Fibroblast of peridontal ligament (primary cell): ENCODE data around the gene SMIM35.

Experiments
- DNase-seq: peaks from one replicate; pipeline ENCODE4 v3.0.0-alpha.2; 2010; ENCODE audit errors: extremely low read depth

The SMIM35 gene

GRCh38 chr11:117958949-117959348, 127.8 kb downstream of the SMIM35 start:
- no peak for DNase-seq
